ENCODE results near the gene MRPL53.

MRPL53 gene

DNA sequence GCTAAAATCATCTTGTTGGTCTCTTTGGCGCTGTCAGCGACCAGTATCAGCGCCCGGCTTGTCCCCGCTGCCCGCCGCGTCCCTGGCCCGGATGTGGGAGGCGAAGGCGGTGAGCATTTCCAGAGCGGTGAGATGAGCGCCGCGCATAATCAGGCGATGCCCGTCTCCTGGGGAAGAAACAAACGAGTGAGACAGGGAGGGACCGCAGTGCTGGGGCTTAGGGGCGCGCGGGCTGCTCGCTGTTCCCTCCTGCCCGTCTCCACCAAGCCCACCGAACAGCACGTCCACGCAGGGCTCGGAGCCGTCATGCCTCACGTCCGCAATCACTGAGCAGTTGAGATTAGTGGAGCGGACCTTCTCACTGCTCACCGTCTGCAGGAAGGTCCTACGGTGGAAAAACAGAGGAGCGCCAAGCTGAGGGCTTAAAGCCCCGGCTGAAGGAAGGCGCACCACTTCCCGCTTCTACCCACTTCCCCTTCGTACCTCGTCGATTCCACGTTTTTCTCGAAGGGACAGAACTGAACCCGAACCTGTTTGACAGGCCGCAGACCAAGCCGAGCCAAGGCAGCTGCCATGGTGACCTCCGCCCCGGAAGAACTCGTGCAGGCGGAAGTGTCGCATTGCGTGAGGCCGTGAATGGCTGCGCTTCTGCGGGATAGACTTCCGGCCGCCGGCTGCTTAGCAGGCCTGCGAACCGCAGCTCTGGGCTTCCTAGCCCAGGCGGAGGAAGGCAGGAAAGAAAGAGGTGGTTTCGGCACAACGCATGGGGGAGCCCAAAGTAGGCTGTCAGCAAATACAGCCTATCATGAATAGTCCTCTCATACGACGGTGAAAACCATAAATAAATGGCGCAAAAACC lies at the start of gene MRPL53:
Gene MRPL53, minus strand, starts transcription at position 595 of the 859 bp plus-strand sequence. Its CDS starts 20 bp downstream, at position 575.
- DNase-seq = peak; percentile 89

DNA sequence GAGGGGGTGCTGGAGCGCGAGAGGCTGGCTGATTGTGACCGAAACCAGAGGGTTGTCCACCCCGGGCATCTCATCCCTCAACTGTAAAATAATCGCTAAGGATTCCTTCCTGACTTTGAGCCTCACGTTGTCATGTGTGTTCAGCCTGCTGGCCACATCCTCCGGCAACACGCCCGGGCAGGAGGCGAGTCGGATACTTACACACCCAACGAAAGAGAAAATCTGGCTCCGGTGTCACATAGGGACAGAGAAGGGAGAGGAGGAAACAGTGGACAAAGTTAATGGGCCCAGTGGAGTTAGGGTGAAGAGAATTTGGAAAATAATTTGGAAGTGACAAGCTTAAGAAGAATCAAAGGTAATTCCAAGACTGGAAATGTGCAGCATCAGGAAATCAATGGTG lies 44.2 kb upstream of the MRPL53 start:
- no peak for DNase-seq

DNA sequence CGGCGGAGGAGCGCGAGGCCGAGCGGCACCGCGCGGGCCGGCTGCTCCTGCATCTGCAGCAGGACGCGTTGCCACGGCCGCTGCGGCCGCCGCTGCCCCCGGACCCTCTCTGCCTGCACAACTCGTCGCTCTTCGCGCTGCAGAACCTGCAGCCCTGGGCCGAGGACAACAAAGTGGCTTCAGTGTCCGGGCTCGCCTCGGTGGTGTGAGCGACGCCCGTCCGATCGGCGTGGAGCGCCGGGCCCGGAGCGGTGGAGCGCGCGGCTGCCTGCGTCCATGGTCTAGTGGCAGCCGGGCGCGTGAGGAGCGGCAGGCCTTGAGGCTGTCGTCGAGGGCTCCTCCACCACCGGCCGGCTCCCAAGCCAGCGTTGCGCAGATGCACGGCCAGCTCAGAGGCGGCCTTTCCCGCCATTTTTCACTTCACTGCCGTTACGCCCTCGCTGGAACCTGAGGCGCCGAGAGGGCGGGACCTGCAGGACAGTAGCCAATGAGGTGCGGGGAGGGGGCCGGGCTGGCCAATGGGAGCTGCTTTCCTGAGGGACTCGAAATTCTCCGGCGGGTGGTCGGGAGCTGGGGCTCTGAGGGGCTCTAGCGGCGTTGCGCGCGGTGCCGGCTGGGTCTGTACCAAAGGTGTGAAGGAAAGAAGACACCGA lies 43.6 kb upstream of the MRPL53 start:
- DNase-seq = no peak

DNA sequence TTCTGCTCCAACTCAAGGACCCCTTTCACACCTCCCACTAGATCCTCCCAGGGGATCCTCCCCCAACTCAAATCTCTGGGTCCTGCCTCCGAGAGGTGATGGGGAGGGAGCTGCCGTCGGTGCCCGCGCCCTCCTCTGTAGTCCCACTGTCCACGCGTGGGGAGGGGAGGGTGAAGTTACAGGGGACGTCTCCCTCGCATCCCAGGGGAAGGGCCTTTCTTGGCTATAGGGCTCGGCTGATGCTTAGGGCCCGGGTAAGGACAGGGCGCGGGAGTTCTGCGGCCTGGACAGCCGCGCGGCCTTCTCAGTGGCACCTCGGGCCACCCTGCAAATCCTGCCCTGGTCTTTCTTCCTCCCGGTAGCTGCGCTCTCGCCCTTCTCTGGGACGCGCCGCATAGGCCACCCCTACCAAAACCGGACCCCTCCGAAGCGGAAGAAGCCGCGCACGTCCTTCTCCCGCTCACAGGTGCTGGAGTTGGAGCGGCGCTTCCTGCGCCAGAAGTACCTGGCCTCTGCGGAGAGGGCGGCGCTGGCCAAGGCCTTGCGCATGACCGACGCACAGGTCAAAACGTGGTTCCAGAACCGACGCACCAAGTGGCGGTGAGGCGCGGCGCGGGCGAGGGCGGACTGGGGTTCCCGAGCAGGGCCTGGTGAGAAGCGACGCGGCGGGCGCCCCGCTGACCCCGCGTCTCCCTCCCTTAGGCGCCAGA lies 42.9 kb upstream of the MRPL53 start:
- no peak for DNase-seq

DNA sequence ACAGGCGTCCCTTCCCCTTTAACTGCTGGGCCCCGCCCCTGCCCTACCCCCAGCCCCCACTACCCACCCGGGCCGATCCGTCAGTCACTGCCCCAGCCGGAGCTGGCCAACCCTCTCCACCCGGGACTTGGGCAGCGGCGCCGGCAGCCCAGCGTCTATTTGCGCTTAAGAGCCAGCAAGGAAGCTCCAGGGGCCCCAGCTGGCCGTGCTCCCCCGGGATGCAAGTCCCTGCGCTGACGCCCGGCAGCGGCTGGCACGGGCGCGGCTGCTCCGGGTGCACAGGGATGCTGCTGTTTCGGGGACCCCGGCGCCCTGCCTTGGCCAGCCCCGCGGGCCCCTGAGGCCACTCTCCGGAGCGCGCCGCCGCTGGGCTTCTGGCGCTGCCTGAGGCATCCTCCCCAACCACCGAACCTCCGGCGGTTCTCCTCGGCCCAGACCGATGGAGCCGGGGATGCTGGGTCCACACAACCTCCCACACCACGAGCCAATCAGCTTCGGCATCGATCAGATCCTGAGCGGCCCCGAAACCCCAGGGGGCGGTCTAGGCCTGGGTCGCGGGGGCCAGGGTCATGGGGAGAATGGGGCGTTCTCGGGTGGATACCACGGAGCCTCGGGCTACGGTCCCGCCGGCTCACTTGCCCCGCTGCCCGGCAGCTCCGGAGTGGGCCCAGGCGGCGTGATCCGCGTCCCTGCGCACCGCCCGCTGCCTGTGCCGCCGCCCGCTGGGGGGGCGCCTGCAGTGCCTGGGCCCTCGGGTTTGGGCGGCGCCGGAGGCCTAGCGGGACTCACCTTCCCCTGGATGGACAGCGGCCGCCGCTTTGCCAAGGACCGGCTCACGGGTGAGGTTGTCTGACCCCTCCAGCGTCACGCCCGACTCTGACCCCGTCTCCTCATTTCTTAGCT lies 42.1 kb upstream of the MRPL53 start, which contains the start of gene TLX2:
Gene TLX2, plus strand, starts transcription at position 83 of the 903 bp plus-strand sequence. Its CDS starts 357 bp downstream, at position 440.
- DNase-seq = no peak

DNA sequence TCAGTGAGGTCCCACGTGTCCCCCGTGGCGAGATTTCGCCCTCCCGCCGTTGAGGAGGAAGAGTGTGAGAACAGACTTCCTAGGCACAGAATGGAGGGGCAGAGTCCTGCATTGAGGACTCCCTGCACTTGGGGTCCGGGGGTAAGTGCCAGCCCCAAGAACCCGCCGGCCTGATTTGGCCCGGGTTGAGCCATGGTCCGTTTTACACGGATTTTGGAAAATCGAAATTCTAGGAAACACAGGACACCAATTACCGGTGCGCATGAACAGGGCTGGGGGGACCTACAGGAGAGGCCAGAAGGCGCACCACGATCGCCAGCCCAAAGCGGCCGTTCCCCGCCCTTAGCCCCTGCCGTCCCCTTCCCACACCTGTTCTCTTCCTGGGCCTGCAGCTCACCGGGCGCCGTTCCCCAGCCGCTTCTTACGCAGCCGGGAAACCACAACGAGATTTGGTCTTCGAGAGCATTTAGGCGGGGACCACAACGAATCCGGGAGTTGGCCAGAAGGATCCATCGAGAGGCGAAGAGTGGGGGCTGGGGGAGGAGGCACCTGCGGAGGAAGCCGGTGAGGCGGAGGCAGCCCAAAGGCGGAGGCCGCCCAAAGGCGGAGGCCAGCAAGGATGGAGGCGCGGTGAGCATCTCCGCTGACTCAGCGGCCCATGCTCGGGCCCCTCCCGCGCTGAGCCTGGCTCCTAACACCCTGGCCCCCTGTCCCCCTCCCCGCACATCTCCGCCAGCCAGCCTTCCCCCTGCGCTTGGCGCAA lies 41.3 kb upstream of the MRPL53 start:
- peak; percentile 16 for DNase-seq

DNA sequence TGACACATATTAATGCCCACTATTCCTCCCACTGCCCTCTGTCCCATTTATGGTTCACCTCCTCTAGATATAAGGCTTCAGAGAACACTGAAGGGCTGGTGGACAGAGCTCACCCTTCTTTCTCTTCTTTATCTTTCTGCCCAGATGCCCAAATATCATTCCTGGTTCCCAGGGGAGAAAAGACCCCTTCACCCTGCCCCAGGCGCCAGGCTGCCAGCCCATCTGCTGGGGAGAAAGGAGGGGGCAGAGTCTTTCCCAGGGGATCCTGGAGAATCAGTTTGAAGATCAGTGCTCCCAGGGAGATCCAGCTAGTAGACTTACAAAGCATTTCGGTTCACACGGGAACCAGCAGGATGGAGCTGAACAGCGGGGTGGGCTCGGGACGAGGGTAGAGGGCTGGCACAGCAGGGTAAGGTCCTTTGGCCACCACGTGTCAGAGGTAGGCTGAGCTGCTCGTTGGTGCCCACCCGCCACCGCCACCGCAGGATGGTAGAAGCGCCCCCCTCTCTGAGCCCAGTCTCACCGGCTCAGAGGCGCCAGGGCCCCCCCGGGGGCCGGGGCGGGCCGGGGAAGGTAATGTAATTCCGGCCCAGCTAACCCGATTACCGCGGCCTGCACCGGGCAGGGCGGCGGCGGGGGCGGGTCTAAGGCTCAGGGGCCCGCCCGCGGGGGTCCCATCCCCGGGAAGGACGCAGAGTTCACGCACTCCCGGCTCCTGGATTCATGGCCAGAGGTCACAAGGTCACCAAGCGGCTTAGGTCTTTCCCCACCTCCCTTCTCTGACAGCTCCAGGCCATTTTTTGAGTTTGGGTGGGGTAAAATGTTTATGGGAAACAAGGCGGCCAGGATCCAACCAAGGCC lies 40.5 kb upstream of the MRPL53 start:
- no peak for DNase-seq

DNA sequence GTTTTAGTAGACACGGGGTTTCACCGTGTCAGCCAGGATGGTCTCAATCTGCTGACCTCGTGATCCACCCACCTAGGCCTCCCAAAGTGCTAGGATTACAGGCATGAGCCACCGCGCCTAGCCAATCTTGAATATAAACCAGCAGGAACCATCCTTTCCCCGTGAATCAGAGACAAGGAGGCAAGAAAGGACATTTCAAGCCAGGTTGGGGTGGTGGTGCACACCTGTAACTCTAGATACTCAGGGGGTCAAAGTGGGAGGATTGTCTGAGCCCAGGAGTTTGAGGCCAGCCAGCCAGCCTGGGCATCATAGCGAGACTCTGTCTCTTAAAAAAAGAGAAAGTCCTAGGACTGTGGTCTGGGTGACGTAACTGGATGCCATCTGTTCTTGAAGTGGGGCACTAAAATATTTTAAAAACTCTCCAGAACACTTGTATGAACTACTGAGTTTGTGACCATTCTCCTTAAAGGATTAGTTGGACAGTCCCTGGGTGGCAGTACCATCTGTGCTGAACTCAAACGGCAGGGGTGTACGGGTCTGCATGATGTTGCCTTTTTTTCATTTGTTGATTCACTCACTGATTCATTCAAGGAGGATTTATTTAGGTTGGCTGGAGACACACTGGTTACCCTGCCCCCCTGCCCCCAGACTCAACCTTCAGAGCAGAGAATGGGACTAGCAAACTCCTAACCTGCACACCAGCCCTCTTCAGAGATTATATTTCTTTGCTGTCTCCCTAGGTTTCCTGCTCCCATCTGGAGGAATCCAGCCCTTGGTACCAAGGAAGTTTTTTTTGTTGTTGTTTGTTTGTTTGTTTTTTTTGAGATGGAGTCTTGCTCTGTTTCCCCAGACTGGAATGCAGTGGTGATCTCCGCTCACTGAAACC lies 38.9 kb upstream of the MRPL53 start:
- DNase-seq = no peak

DNA sequence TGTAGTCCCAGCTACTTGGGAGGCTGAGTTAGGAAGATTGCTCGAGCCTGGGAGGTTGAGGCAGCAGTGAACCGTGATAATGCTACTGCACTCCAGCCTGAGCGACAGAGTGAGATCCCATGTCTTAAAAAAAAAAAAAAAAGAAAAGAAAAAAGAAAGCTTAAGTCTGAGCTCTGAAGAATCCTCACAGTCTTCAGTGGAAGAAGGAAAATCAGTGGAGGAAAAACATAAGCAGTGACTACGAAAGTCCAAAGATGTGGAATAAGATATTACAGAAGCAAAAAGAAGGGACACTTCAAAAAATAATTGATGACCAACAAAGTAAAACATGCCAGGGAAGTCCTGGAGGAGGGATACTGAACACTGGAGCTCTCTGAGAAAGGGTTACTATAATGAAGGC lies 37.8 kb upstream of the MRPL53 start:
- DNase-seq = no peak

DNA sequence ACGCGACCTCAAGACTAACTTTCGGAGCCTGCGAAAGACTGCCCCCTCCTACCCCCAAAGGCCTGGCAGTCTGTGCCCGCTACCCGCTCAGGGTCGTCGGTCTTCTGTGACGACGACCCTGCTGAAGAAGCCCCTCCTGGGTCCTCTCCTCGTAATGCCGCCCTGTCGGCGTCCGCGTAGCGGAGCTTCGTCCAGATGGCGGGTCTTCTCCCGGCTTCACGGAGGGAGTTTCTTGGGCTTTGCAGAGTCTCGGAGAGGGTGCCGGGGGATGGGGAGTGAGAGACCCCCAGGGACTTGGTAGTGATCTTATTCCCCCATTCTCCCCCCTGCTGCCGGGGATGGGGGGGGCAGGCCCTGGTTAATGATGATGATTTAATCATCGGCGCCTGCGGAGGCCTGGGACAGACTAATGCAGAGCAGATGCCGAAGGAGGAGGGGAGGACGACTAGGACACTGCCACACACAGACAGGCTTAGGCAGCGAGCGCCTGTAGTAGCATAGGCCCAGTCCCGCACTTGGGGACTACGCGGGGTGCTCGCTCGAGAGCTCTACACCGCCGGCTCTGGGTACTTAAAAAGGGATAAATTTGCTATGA lies 35.5 kb upstream of the MRPL53 start:
- peak; percentile 51 for DNase-seq

DNA sequence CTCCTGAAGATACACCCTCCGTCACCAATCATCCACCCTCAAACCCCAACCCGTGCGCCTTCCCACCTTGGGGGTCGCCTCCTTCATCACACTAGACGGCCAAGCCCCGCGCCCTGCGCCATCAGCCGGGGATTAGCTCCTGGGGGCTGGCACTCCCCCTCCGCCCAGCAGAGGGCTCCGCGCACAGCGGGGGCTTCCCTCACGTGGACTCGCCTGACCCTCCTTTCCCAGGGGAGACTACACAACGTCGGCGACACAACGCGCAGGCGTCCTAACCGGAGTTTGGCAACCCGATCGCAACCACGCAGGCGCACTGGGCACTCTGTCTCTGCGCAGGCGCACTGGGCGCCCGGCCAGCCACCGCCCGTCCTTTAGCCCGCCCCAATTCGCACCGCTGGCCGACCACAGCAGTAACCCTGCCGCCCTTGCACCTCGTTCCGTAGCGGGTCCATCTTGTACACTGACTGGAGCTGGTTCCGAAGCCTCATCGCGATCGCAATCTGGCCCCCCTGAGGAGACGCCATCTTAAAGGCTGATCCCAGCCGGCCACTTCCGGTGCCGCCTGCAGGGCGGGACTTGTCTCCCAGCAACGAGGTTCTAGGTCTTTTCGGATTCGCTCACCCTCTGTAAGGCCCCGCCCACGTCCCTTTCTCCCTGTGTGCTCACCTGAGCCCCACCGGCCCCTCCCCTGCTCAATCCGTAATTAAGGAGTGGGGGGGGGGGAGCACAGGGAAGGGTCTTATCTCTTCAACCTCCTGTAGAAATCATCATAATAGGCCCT lies 34.9 kb upstream of the MRPL53 start, which contains the start of gene PCGF1:
Gene PCGF1, minus strand, starts transcription at position 551 of the 781 bp plus-strand sequence. Its CDS starts 27 bp downstream, at position 524.
- peak; percentile 95 for DNase-seq

DNA sequence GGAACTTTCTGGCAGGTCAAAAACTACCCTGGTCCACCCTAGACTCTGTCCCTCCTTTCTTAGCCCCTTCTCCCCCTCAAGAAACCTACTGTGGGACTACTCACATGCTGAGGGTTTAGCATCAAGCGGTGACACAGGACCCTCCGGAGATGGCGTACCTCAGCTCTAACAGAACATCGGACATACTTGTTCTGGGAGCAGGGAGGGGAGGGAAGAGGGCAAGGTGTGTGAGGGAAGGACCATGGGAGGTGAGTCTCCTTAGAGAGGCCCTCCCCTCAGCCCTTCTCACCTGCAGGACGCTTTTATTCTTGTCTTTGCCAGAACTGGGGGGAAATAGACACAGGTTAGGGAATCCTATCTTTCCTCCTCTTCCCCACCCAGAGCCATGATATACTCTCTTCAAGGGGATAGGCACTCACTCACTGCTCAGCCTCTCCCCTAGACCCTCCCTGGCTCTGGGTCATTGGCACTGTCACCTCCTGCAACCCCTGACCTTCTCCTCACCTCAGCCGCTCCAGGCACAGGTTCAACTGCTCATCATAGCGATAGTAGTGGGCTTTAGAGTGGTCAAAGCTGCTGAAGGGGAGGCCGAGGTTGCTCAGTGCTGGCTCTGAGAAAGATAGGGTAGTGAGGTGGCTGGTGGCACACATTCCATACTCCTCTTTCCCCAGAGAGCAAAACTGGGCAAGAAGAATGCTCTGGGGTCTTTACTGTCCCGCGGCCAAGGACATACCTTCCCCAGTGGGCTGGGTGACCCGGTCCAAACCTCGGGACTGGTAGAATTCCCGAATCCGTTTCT lies 33.2 kb upstream of the MRPL53 start:
- DNase-seq = no peak

DNA sequence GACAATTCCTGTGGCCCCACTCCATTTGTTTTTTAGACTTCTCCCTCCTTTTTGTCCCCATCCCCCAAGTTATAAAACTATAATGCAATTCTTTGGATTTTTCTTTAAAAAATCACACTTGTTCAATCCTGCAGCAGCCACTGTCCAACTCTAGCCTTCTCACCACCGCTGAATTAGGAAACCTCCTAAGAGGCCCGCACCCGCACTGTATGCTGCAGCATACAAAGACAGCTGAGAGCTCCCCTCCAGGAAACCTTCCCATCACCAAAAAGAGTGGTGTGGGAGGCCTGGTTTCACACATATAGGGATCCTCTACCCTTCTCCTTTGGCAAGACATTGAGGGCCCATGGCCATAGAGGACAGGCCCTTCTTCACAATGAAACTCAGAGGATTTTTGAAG lies 32.1 kb upstream of the MRPL53 start:
- DNase-seq = no peak

DNA sequence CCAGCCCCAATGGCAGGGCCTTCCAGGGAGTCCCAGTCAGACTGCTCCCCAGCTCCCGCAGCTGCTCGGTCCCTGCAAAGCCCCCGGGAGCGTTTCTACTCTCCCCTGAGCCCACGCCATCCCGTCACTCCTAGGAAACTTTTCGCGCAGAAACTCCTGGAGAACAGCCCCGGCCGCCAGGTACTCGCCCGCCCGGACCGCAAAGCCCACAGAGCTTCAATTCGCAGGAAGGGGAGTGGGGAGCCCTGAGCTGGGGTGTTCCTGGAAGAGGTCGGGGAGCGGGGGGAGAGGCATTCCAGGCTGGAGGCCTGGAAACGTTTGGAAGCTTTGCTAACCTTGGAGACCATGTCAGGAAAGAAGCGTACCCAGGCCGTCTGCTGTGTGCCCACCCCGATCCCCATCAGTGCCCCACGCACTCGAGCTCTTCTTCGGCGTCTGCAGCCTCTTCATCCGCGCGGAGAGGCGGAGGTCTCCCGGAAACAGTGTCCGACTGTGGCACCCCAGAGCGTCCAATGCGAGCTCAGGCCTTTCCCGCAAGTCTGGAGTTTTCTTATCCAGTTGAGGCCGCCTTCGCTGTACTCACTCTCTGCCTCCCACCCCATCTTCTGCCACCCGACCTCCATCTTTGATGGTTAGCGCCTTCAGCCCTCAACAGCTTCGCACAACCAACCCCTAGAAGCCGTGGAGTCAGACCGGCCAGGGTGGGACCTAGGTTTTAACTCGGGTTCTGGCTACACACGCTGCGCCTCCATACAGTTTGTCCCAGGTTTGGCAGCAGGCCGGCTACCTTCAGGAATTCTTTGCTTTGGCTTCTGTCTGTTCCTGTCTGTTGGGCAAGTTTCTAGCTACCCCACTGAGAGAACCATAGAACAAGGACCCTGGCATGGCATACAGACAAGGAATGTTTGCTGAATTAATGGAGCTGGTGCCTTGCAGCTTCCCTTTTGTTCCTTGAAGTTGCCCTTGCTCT lies 31.3 kb upstream of the MRPL53 start:
- DNase-seq = no peak

DNA sequence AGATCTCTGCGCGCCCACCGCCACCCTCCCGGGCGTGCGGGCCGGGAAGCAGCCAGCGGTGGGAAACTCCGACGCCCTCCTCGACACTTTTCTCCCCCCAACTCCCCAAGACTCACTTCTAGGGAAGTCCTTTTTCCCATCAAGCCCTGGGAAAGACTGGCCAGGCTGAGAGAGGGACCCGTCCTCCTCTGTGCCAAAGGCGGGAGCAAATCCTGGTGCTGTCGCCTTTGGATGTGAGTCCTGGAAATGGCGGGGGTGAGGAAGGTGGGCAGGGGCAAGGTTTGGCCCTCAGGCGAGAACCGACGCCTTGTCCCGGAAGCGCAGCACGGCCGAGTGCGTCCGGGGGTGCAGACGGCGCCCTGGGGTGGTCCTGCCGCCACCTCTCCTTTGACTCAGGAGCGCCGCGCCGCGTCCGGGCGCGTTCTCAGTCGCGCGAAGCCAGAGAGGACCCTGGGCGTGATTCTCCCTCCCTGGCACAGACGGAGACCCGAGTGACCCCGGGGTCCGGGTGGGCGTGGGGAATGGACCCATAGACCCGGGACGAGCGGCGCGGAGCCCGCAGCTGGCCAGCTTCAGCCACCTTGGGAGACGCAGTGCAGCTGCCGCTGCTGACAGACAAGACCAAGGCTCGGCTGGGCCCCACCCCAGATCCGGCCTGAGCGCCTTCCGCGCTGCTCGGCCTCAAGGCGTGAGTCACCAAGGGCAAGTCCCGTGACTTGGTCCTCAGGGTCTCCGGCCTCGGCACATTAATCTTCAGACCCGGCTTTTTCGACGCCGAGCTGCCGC lies 30.4 kb upstream of the MRPL53 start:
- no peak for DNase-seq

Data from NCI-H1105 treated with DMSO at 0.1 percent for 48 hours (cell line).